Measurements from ENCODE around the gene SHOC2. TPM values are rescaled to one million over a fixed set of nuclear protein-coding genes. Genes with fewer than 3 reads are reported as not detected.

SHOC2 gene
- total and polyA plus RNA-seq, 2 of the 8 experiments (the other 6 are each of a cell fraction or from before 2014, with no cell fraction given) = 7.6 to 28.2 TPM

DNA sequence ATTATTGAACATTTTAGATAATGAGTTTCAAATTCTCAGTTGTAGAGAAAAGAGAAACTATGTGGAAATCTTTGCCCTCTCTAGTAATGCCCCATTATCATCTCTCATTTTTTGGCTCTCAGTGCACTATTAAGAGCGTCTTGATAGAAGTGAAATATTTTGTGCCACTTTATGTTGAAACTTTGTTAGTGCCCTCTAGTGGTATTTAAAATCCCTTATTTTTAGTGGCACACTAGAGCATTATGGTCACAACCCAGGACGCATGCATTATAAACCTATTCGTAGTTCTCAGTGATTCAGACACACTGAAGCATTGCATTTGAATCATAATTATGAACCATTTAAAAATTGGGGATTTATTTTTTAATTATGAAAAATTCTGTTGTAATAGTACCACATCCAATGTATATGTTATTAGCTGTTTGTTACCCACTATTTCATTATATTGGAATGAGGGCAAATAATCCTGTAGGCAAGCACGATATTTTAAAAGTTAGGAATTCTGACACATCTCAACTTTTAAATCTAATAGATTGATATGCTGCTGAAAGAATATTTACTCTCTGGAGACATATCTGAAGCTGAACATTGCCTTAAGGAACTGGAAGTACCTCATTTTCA is 25.7 kb upstream of the SHOC2 start:
- no peak overlapping the region for H4K8ac ChIP-seq (ENCODE audit: extremely low read depth, insufficient read depth, low read length)
- no peak overlapping the region for H4K5ac ChIP-seq (ENCODE audit: insufficient read length, low read depth, low read length)
- WGBS, 2 experiments (ENCODE audit: extremely low coverage in 1 of 2, insufficient coverage in 1 of 2, insufficient read length in 1 of 2, insufficient replicate concordance in 2 of 2, low coverage in 1 of 2, low lambda C conversion rate in 2 of 2, missing lambda C conversion rate in 1 of 2) = 74% methylated on average over 4 of the region's 4 CpGs; no CpG with 5 or more reads in 1 of the 2 experiments
- no peak for DNase-seq (ENCODE audit: low read depth in 1 of 2, low spot score in 2 of 2)
- POLR2A ChIA-PET (ENCODE audit: partially characterized antibody) = interaction anchor here (0.7 kb wide), 1 partner anchor 57 kb away, joined by 3 read pairs; no protein-coding TSS in a partner anchor
- H3K18ac ChIP-seq (ENCODE audit: extremely low read depth, low read length) = no peak overlapping the region
- no peak overlapping the region for H2BK5ac ChIP-seq (ENCODE audit: low read depth, low read length)
- no peak overlapping the region for H2AK5ac ChIP-seq (ENCODE audit: low read depth, low read length)
- H3K79me1 ChIP-seq (ENCODE audit: low read depth, low read length) = no peaks in the 10 kb centered on the region
- no peak overlapping the region for H3K27ac ChIP-seq (ENCODE audit: low read depth, low read length)
- TF ChIP-seq BACH1 (IDR thresholded peaks at IDR 0.05; ENCODE audit: low read length) (no peak), POLR2AphosphoS5 (IDR thresholded peaks at IDR 0.05; ENCODE audit: low read depth, low read length) (no peak), SIN3A (conservative IDR thresholded peaks at IDR 0.05 in 1 of 2, IDR thresholded peaks at IDR 0.05 in 1 of 2; ENCODE audit: low read depth in 1 of 2, low read length in 2 of 2) (no peak), EZH2 (IDR thresholded peaks at IDR 0.05; ENCODE audit: low read depth, low read length, severe bottlenecking) (no peak), SIX5 (IDR thresholded peaks at IDR 0.05; ENCODE audit: low read depth, low read length) (no peak), RAD21 (IDR thresholded peaks at IDR 0.05 in 1 of 2, conservative IDR thresholded peaks at IDR 0.05 in 1 of 2; ENCODE audit: low read depth in 2 of 2, low read length in 2 of 2) (peak; percentile 43 to 51), ASH2L (IDR thresholded peaks at IDR 0.05; ENCODE audit: low read length) (no peak)
- TF ChIP-seq, protein P1, sequence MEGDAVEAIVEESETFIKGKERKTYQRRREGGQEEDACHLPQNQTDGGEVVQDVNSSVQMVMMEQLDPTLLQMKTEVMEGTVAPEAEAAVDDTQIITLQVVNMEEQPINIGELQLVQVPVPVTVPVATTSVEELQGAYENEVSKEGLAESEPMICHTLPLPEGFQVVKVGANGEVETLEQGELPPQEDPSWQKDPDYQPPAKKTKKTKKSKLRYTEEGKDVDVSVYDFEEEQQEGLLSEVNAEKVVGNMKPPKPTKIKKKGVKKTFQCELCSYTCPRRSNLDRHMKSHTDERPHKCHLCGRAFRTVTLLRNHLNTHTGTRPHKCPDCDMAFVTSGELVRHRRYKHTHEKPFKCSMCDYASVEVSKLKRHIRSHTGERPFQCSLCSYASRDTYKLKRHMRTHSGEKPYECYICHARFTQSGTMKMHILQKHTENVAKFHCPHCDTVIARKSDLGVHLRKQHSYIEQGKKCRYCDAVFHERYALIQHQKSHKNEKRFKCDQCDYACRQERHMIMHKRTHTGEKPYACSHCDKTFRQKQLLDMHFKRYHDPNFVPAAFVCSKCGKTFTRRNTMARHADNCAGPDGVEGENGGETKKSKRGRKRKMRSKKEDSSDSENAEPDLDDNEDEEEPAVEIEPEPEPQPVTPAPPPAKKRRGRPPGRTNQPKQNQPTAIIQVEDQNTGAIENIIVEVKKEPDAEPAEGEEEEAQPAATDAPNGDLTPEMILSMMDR (IDR thresholded peaks at IDR 0.05; ENCODE audit: control extremely low read depth in 1 of 3, insufficient read depth in 1 of 3, low read depth in 1 of 3, low read length in 3 of 3) = peak in 2 of 3 experiments; percentile 26 to 45; a peak in 2 of 4 replicates
- no peak overlapping the region for H3K4me2 ChIP-seq (ENCODE audit: insufficient read depth in 1 of 2, low read depth in 2 of 2, low read length in 2 of 2)
- H3K4me3 ChIP-seq (ENCODE audit: extremely low read depth in 1 of 4, insufficient read depth in 2 of 4, low read depth in 3 of 4, low read length in 4 of 4) = no peak overlapping the region
- no peaks in the 10 kb centered on the region for H3K9me3 ChIP-seq (ENCODE audit: insufficient read depth in 2 of 2, low read depth in 1 of 2, low read length in 1 of 2)
- peaks cover 0 to 1% (median 0%) of the 10 kb centered on the region in 4 experiments; a peak in 1 of 7 replicates for H3K27me3 ChIP-seq (replicated peaks in 1 of 4; ENCODE audit: control insufficient read depth in 3 of 4, extremely low read depth in 1 of 4, insufficient read depth in 3 of 4, low read length in 3 of 4)
- CTCF ChIA-PET (ENCODE audit: partially characterized antibody) = interaction anchor here (0.7 to 3.4 kb wide), 28 partner anchors 10 to 586 kb away, joined by 3 to 26 read pairs (median 4); no protein-coding TSS in a partner anchor
- FAIRE-seq = no peak
- H2BK12ac ChIP-seq (ENCODE audit: low read depth, low read length) = no peak overlapping the region
- no peaks in the 10 kb centered on the region for H3K79me2 ChIP-seq (ENCODE audit: control insufficient read depth in 1 of 2, insufficient read depth in 2 of 2, low read length in 2 of 2)
- no peak overlapping the region for H2AFZ ChIP-seq (ENCODE audit: low read length)
- no peaks in the 10 kb centered on the region for H3K23me2 ChIP-seq (ENCODE audit: low read depth, low read length)
- peaks cover 0 to 22% (median 0%) of the 10 kb centered on the region in 4 experiments; a peak in 2 of 8 replicates for H3K36me3 ChIP-seq (ENCODE audit: control insufficient read depth in 2 of 4, insufficient read depth in 4 of 4, low read length in 3 of 4)
- no peak overlapping the region for H3K56ac ChIP-seq (replicated peaks; ENCODE audit: insufficient read length, low read depth, low read length)
- no peak overlapping the region for H3K14ac ChIP-seq (ENCODE audit: insufficient read length)
- no peak overlapping the region for H4K91ac ChIP-seq (replicated peaks; ENCODE audit: insufficient read length, low read length)
- H3K4ac ChIP-seq (replicated peaks; ENCODE audit: insufficient read length, low read depth, low read length) = no peak overlapping the region
- no peak overlapping the region for H2BK120ac ChIP-seq (replicated peaks; ENCODE audit: low read depth, low read length)
- H4K20me1 ChIP-seq (replicated peaks in 1 of 2; ENCODE audit: control insufficient read depth in 1 of 2, insufficient read depth in 2 of 2, low read length in 2 of 2) = peaks cover 0 to 3% of the 10 kb centered on the region in 2 experiments
- no peaks in the 10 kb centered on the region for H3K4me1 ChIP-seq (replicated peaks in 1 of 4; ENCODE audit: control insufficient read depth in 3 of 4, insufficient read depth in 4 of 4, low read length in 3 of 4)
- H2BK20ac ChIP-seq (ENCODE audit: low read length) = no peak overlapping the region
- no peak overlapping the region for H3K23ac ChIP-seq (ENCODE audit: insufficient read length)
- no peak overlapping the region for H2BK15ac ChIP-seq (ENCODE audit: low read length)
- H3K9ac ChIP-seq (replicated peaks in 1 of 4; ENCODE audit: extremely low read depth in 1 of 4, low read depth in 3 of 4, low read length in 3 of 4) = no peak overlapping the region

Data from H1 (cell line).